ENCODE measurements around the gene OSBPL5.

GRCh38 chr11:3049430-3050243 is 115.5 kb downstream of the OSBPL5 start:
- peak in 3 of 4 experiments; percentile 31 to 49 (median 38) for TF ChIP-seq CTCF (IDR thresholded peaks at IDR 0.05)
- TF ChIP-seq POLR2A (IDR thresholded peaks at IDR 0.05) = no peak
